Neuronal stem cell (in vitro differentiated cells): ENCODE data around the gene NMT1.
A peak's percentile ranks its signal among the peaks of the same experiment; 100 is the strongest.

Experiments used
- DNase-seq: peaks from one replicate; pipeline ENCODE4 v3.0.0-alpha.2; 2013; ENCODE audit warnings: low spot score
- H2AFZ ChIP-seq: one replicate; pipeline ENCODE4 v1.6.1; 2013; ENCODE audit warnings: mild to moderate bottlenecking, low read length, inconsistent platforms
- H2AK5ac ChIP-seq: 2 replicates; pipeline ENCODE4 v1.6.1; 2013; ENCODE audit warnings: low read depth, mild to moderate bottlenecking, inconsistent platforms, low read length, moderate library complexity, mixed read lengths
- H2BK120ac ChIP-seq: 2 replicates; pipeline ENCODE4 v1.6.1; 2013; ENCODE audit warnings: low read depth, mild to moderate bottlenecking, inconsistent platforms, low read length, moderate library complexity, mixed read lengths
- H2BK12ac ChIP-seq: one replicate; pipeline ENCODE4 v1.6.1; 2013; ENCODE audit warnings: low read length, inconsistent platforms
- H2BK15ac ChIP-seq: 2 replicates; pipeline ENCODE4 v1.6.1; 2013; ENCODE audit warnings: mild to moderate bottlenecking, low read length, inconsistent platforms, mixed read lengths
- H2BK5ac ChIP-seq: one replicate; pipeline ENCODE4 v1.6.1; 2013; ENCODE audit warnings: inconsistent platforms, mild to moderate bottlenecking, low read length, moderate library complexity
- H3K14ac ChIP-seq: one replicate; pipeline ENCODE4 v1.6.1; 2013; ENCODE audit warnings: low read length, inconsistent platforms
- H3K18ac ChIP-seq: 2 replicates; pipeline ENCODE4 v1.6.1; 2013; ENCODE audit warnings: low read length, inconsistent platforms
- H3K23ac ChIP-seq: 2 replicates; pipeline ENCODE4 v1.6.1; 2013; ENCODE audit warnings: low read depth, mild to moderate bottlenecking, mixed read lengths, low read length, inconsistent platforms; ENCODE audit not compliant: poor library complexity
- H3K27ac ChIP-seq: replicated peaks from 3 replicates; pipeline ENCODE4 v1.5.1; 2013; ENCODE audit warnings: low read length, inconsistent platforms
- H3K27me3 ChIP-seq, 3 experiments: 2 replicates each; pipeline ENCODE4 v1.6.1; 2013; ENCODE audit warnings: low read length in 3 of 3, mild to moderate bottlenecking in 2 of 3, inconsistent platforms in 1 of 3, low read depth in 1 of 3, mixed read lengths in 1 of 3, moderate library complexity in 1 of 3; ENCODE audit not compliant: control insufficient read depth in 3 of 3, insufficient read depth in 3 of 3
- H3K36me3 ChIP-seq, 2 donors: replicated peaks in 1 of 2; 2 replicates each; pipeline ENCODE4 v1.6.1; 2013; ENCODE audit warnings: low read length in 2 of 2; ENCODE audit not compliant: control insufficient read depth in 2 of 2, insufficient read depth in 2 of 2
- H3K4ac ChIP-seq: 2 replicates; pipeline ENCODE4 v1.6.1; 2013; ENCODE audit warnings: inconsistent platforms, mild to moderate bottlenecking, low read length, moderate library complexity
- H3K4me1 ChIP-seq, 2 donors: 1 replicate in 1 of 2; 2 replicates in 1 of 2; pipeline ENCODE4 v1.6.1; 2013; ENCODE audit warnings: low read length in 2 of 2, low read depth in 1 of 2; ENCODE audit not compliant: control insufficient read depth in 2 of 2, insufficient read depth in 1 of 2
- H3K4me2 ChIP-seq: one replicate; pipeline ENCODE4 v1.6.1; 2013; ENCODE audit warnings: mild to moderate bottlenecking, low read length, inconsistent platforms; ENCODE audit not compliant: insufficient read depth, poor library complexity, severe bottlenecking
- H3K4me3 ChIP-seq, 2 donors: 2 replicates each; pipeline ENCODE4 v1.5.1; 2013; ENCODE audit warnings: low read length in 2 of 2, mild to moderate bottlenecking in 2 of 2, inconsistent platforms in 1 of 2, moderate library complexity in 1 of 2
- H3K79me1 ChIP-seq: one replicate; pipeline ENCODE4 v1.6.1; 2013; ENCODE audit warnings: low read depth, mild to moderate bottlenecking, inconsistent platforms, low read length, moderate library complexity
- H3K9ac ChIP-seq: one replicate; pipeline ENCODE4 v1.6.1; 2013; ENCODE audit warnings: mild to moderate bottlenecking, low read depth, low read length, inconsistent platforms; ENCODE audit not compliant: poor library complexity
- H3K9me3 ChIP-seq, 2 donors: replicated peaks in 1 of 2; 2 replicates each; pipeline versions ENCODE3 to v1.6.1; 2013; ENCODE audit warnings: low read length in 2 of 2, mild to moderate bottlenecking in 2 of 2, inconsistent platforms in 1 of 2, low read depth in 1 of 2, mixed read lengths in 1 of 2, moderate library complexity in 1 of 2; ENCODE audit not compliant: control insufficient read depth in 2 of 2, insufficient read depth in 1 of 2
- H4K8ac ChIP-seq: one replicate; pipeline ENCODE4 v1.6.1; 2013; ENCODE audit warnings: low read depth, mild to moderate bottlenecking, inconsistent platforms, low read length, moderate library complexity
- H4K91ac ChIP-seq: one replicate; pipeline ENCODE4 v1.6.1; 2013; ENCODE audit warnings: low read length, low read depth, mild to moderate bottlenecking, inconsistent platforms; ENCODE audit not compliant: poor library complexity
- WGBS, 2 donors: extraction: QIAGEN DNeasy Blood & Tissue Kit; methylation state at CpG; one replicate each; pipeline ENCODE4 v1.1.7; 2013; ENCODE audit warnings: missing lambda C conversion rate in 2 of 2, mixed read lengths in 1 of 2; ENCODE audit not compliant: insufficient read length in 2 of 2, insufficient replicate concordance in 1 of 2; ENCODE audit errors: extremely low coverage in 2 of 2; 5-methylcytosine and 5-hydroxymethylcytosine counted together

The NMT1 gene

GRCh38 chr17:45016237-45016636 is 44.9 kb upstream of the NMT1 start:
- Histone ChIP-seq H3K27me3 (peaks cover 11 to 36% (median 15%) of the 10 kb centered on the region in 3 experiments), H3K79me1 (no peaks in the 10 kb centered on the region), H2BK5ac (no peak overlapping the region), H2BK12ac (no peak overlapping the region), H2BK15ac (no peak overlapping the region), H3K18ac (no peak overlapping the region), H3K9me3 (no peaks in the 10 kb centered on the region), H3K23ac (no peak overlapping the region), H3K4me3 (no peak overlapping the region), H2AFZ (no peak overlapping the region), H2BK120ac (no peak overlapping the region), H2AK5ac (no peak overlapping the region), H3K4me1 (peaks cover 15 to 24% of the 10 kb centered on the region in 2 donors), H3K4me2 (no peak overlapping the region), H4K8ac (no peak overlapping the region), H3K14ac (no peak overlapping the region), H3K36me3 (peaks cover 0 to under 1% of the 10 kb centered on the region in 2 donors), H3K4ac (no peak overlapping the region), H3K9ac (no peak overlapping the region), H3K27ac (no peak overlapping the region), H4K91ac (no peak overlapping the region)
- no peak for DNase-seq
- no CpG with 5 or more reads among the region's 7 CpGs for WGBS, 2 donors

GRCh38 chr17:45016823-45017222 is 44.3 kb upstream of the NMT1 start:
- Histone ChIP-seq H3K79me1 (no peaks in the 10 kb centered on the region), H2BK15ac (no peak overlapping the region), H3K14ac (no peak overlapping the region), H2AFZ (no peak overlapping the region), H4K8ac (no peak overlapping the region), H3K36me3 (peaks cover 0 to 5% of the 10 kb centered on the region in 2 donors), H3K4me3 (no peak overlapping the region), H3K23ac (no peak overlapping the region), H4K91ac (no peak overlapping the region), H3K4me2 (no peak overlapping the region), H3K18ac (no peak overlapping the region), H2AK5ac (no peak overlapping the region), H3K27me3 (peaks cover 11 to 42% (median 19%) of the 10 kb centered on the region in 3 experiments), H3K9ac (no peak overlapping the region), H3K4me1 (peaks cover 15 to 30% of the 10 kb centered on the region in 2 donors), H3K27ac (no peak overlapping the region), H2BK5ac (no peak overlapping the region), H2BK120ac (no peak overlapping the region), H2BK12ac (no peak overlapping the region), H3K4ac (no peak overlapping the region), H3K9me3 (no peaks in the 10 kb centered on the region)
- DNase-seq, result no peak
- WGBS, 2 donors, result no CpG with 5 or more reads among the region's 5 CpGs

GRCh38 chr17:45018514-45018847 is 42.6 kb upstream of the NMT1 start:
- no CpG with 5 or more reads among the region's 4 CpGs for WGBS, 2 donors
- peak overlapping the region; percentile 89 for H2AFZ ChIP-seq
- no peak overlapping the region for H3K4me2 ChIP-seq
- no peak overlapping the region for H2BK120ac ChIP-seq
- H3K14ac ChIP-seq, result no peak overlapping the region
- H3K27me3 ChIP-seq, result peaks cover 11 to 42% (median 19%) of the 10 kb centered on the region in 3 experiments
- H3K4me3 ChIP-seq, result peak overlapping the region; percentile 39 to 73
- H3K27ac ChIP-seq, result no peak overlapping the region
- no peak overlapping the region for H2AK5ac ChIP-seq
- peaks cover 10 to 22% of the 10 kb centered on the region in 2 donors for H3K4me1 ChIP-seq
- no peak overlapping the region for H2BK5ac ChIP-seq
- H4K8ac ChIP-seq, result no peak overlapping the region
- no peak overlapping the region for H3K4ac ChIP-seq
- no peak for DNase-seq
- no peaks in the 10 kb centered on the region for H3K9me3 ChIP-seq
- peak overlapping the region; percentile 77 for H3K18ac ChIP-seq
- no peak overlapping the region for H2BK12ac ChIP-seq
- no peaks in the 10 kb centered on the region for H3K79me1 ChIP-seq
- peaks cover 0 to 15% of the 10 kb centered on the region in 2 donors for H3K36me3 ChIP-seq
- peak overlapping the region; percentile 14 for H2BK15ac ChIP-seq
- H3K23ac ChIP-seq, result no peak overlapping the region
- H3K9ac ChIP-seq, result peak overlapping the region; percentile 81
- no peak overlapping the region for H4K91ac ChIP-seq

- peak overlapping the region; percentile 89 for H3K18ac ChIP-seq
- H3K4ac ChIP-seq, result no peak overlapping the region
- no peaks in the 10 kb centered on the region for H3K79me1 ChIP-seq
- peaks cover 8 to 22% of the 10 kb centered on the region in 2 donors for H3K4me1 ChIP-seq
- no peaks in the 10 kb centered on the region for H3K9me3 ChIP-seq
- H3K4me3 ChIP-seq, result peak overlapping the region; percentile 39 to 73
- no peak overlapping the region for H2BK120ac ChIP-seq
- no peak overlapping the region for H4K8ac ChIP-seq
- H3K27me3 ChIP-seq, result peaks cover 11 to 42% (median 19%) of the 10 kb centered on the region in 3 experiments
- peak overlapping the region; percentile 60 for H2AK5ac ChIP-seq
- peaks cover 0 to 21% of the 10 kb centered on the region in 2 donors for H3K36me3 ChIP-seq
- no peak overlapping the region for H3K14ac ChIP-seq
- H2BK12ac ChIP-seq, result no peak overlapping the region
- H3K4me2 ChIP-seq, result peak overlapping the region; percentile 86
- peak overlapping the region; percentile 81 for H3K9ac ChIP-seq
- DNase-seq, result no peak
- no peak overlapping the region for H2BK5ac ChIP-seq
- no peak overlapping the region for H4K91ac ChIP-seq
- WGBS, 2 donors, result no CpG with 5 or more reads among the region's 82 CpGs
- H2AFZ ChIP-seq, result peak overlapping the region; percentile 89
- H2BK15ac ChIP-seq, result peak overlapping the region; percentile 14
- H3K27ac ChIP-seq, result no peak overlapping the region
- H3K23ac ChIP-seq, result no peak overlapping the region
Measured at GRCh38 chr17:45018848-45019711, 42.0 kb upstream of the NMT1 start.
